ENCODE measurements around the gene ABI3BP. TPM values are rescaled to one million over a fixed set of nuclear protein-coding genes. Genes with fewer than 3 reads are reported as not detected.

The ABI3BP gene
- total and polyA plus RNA-seq, 5 experiments from 2014 or later, result not detected

GRCh38 chr3:100976611-100977010, 16.6 kb downstream of the ABI3BP start:
- peaks cover 0 to 10% (median 4%) of the 10 kb centered on the region in 5 donors for H3K27me3 Mint-ChIP-seq
- H3K27ac Mint-ChIP-seq, result no peak overlapping the region
- ATAC-seq (no peak), DNase-seq (no peak)
- H3K9me3 Mint-ChIP-seq, result no peaks in the 10 kb centered on the region
- no peaks in the 10 kb centered on the region for H3K36me3 Mint-ChIP-seq
- POLR2A ChIA-PET, result no interaction called here
- H3K4me1 Mint-ChIP-seq, result no peaks in the 10 kb centered on the region
- H3K4me3 Mint-ChIP-seq, result no peak overlapping the region

DNA sequence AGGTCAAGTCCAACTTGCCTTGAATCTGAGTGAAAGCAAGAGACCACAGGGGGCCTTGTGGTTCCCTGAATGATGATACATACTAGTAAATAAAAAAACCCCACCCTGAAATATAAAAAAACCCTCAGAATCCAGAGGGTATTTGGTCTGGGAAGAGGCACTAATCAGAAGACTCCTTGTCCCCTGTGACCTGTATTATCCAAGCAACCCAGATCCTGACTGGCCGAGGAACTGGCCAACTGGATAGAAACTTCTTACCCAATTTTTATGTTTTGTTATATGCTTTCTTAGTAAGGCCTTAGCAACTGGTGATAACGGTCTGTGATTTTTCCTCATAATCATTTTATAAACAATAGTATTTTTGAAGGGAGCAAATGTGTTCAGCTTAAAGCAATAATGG, 17.5 kb downstream of the ABI3BP start:
- no peak overlapping the region for H3K4me3 Mint-ChIP-seq
- H3K27me3 Mint-ChIP-seq, result peaks cover 0 to 7% (median 0%) of the 10 kb centered on the region in 5 donors
- POLR2A ChIA-PET, result no interaction called here
- no peak overlapping the region for H3K27ac Mint-ChIP-seq
- no peak for ATAC-seq
- H3K36me3 Mint-ChIP-seq, result no peaks in the 10 kb centered on the region
- no peaks in the 10 kb centered on the region for H3K9me3 Mint-ChIP-seq
- no peak for DNase-seq
- no peaks in the 10 kb centered on the region for H3K4me1 Mint-ChIP-seq

- POLR2A ChIA-PET, result no interaction called here
- no peaks in the 10 kb centered on the region for H3K36me3 Mint-ChIP-seq
- ATAC-seq (no peak), DNase-seq (no peak)
- H3K4me1 Mint-ChIP-seq, result no peaks in the 10 kb centered on the region
- peaks cover 0 to 6% (median 0%) of the 10 kb centered on the region in 5 donors for H3K27me3 Mint-ChIP-seq
- H3K4me3 Mint-ChIP-seq, result no peak overlapping the region
- H3K9me3 Mint-ChIP-seq, result no peaks in the 10 kb centered on the region
- no peak overlapping the region for H3K27ac Mint-ChIP-seq
Measured at GRCh38 chr3:100973594-100973993, 19.6 kb downstream of the ABI3BP start.

DNA sequence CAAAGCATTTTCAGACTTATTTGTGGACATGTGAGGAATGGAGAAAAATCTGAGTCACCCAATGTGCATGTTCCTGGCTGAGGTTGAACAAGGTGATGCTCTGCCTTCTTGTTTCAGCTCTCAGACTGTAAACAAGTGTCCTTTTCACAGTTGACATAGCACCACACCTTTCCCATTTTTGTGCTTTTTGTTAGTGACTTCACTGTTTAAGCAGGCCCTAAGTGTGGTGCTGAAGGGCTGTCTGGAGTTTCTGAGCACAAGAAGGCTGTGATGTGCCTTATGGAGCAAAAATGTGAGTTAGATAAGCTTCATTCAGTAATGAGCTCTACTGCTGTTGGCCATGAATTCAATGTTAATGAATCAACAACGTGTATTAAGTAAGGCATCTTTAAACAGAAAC, 20.4 kb downstream of the ABI3BP start:
- peaks cover 0 to 6% (median 0%) of the 10 kb centered on the region in 5 donors for H3K27me3 Mint-ChIP-seq
- ATAC-seq (no peak), DNase-seq (no peak)
- H3K4me3 Mint-ChIP-seq, result no peak overlapping the region
- POLR2A ChIA-PET, result no interaction called here
- H3K4me1 Mint-ChIP-seq, result no peaks in the 10 kb centered on the region
- no peaks in the 10 kb centered on the region for H3K36me3 Mint-ChIP-seq
- H3K27ac Mint-ChIP-seq, result no peak overlapping the region
- no peaks in the 10 kb centered on the region for H3K9me3 Mint-ChIP-seq

DNA sequence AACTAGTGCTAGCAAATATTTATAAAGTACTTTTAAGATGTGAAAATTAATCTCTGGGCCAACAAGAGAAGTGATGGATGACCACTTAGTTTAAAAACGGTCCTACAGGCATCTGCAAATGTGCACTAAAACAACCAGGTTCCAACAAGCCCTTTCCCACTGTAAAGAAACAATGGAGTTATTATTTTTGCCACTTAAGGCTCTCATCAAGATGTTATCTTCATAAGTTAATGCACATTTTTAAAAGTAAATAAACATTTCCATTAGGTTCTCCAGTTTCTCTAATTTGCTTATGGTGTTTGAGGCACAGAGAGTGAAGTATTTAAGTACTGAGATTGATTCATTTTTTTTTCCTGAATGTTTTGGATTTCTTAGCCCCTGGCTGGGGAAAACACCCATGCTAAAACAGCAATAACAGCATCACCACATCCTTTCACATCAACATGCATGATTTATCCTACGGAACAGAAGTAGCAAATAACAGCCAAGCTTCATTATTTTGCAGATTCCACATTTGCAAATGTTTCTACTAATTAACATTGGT, 20.8 kb downstream of the ABI3BP start:
- no peak for ATAC-seq
- no peaks in the 10 kb centered on the region for H3K9me3 Mint-ChIP-seq

DNA sequence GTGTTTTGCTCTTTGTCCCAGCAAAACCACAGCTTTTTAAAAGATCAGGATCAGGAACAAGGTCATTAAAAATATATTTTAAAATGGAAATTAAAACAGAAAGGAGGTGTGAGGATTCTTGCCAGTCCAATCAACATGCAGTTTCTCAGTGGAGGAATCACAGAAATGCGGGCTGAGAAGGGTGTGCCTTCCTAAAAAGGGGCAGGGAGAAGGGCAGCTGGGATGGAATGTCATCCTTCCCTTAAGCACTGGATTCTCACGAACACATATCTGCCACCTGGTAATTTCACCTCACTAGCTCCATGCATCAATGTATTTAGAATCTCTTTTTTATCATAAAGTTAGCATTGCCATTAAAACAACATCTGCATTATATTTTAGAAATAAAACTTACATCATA, 21.4 kb downstream of the ABI3BP start:
- Mint-ChIP-seq H3K4me1 (no peaks in the 10 kb centered on the region), H3K36me3 (no peaks in the 10 kb centered on the region), H3K4me3 (no peak overlapping the region), H3K27me3 (peaks cover 0 to 6% (median 0%) of the 10 kb centered on the region in 5 donors), H3K9me3 (no peaks in the 10 kb centered on the region), H3K27ac (no peak overlapping the region)
- POLR2A ChIA-PET, result no interaction called here
- DNase-seq (no peak), ATAC-seq (no peak)

More for the DNA sequence above, 20.8 kb downstream of the ABI3BP start:
- H3K4me3 Mint-ChIP-seq, result no peak overlapping the region
- no peaks in the 10 kb centered on the region for H3K4me1 Mint-ChIP-seq
- POLR2A ChIA-PET, result no interaction called here
- H3K36me3 Mint-ChIP-seq, result no peaks in the 10 kb centered on the region
- H3K27ac Mint-ChIP-seq, result no peak overlapping the region
- DNase-seq, result no peak
- peaks cover 0 to 6% (median 0%) of the 10 kb centered on the region in 5 donors for H3K27me3 Mint-ChIP-seq

- H3K36me3 Mint-ChIP-seq, result no peaks in the 10 kb centered on the region
- no peak overlapping the region for H3K27ac Mint-ChIP-seq
- POLR2A ChIA-PET, result no interaction called here
- no peaks in the 10 kb centered on the region for H3K9me3 Mint-ChIP-seq
- no peaks in the 10 kb centered on the region for H3K4me1 Mint-ChIP-seq
- H3K27me3 Mint-ChIP-seq, result peaks cover 0 to 6% (median 0%) of the 10 kb centered on the region in 5 donors
- DNase-seq, result no peak
- no peak overlapping the region for H3K4me3 Mint-ChIP-seq
- no peak for ATAC-seq
Measured at GRCh38 chr3:100970477-100970990, 22.7 kb downstream of the ABI3BP start.

GRCh38 chr3:100968932-100969906, 24.0 kb downstream of the ABI3BP start:
- no peak for ATAC-seq
- Mint-ChIP-seq H3K9me3 (peaks cover 0 to 2% (median 0%) of the 10 kb centered on the region in 9 donors), H3K4me1 (no peaks in the 10 kb centered on the region), H3K27ac (no peak overlapping the region), H3K36me3 (no peaks in the 10 kb centered on the region), H3K27me3 (peaks cover 0 to 6% (median 0%) of the 10 kb centered on the region in 5 donors), H3K4me3 (no peak overlapping the region)
- no peak for DNase-seq
- POLR2A ChIA-PET, result interaction anchor here (0.7 kb wide), 1 partner anchor 654 kb away, joined by 3 read pairs; no protein-coding TSS in a partner anchor

- POLR2A ChIA-PET, result no interaction called here
- ATAC-seq (no peak), DNase-seq (no peak)
- H3K4me3 Mint-ChIP-seq, result no peak overlapping the region
- peaks cover 0 to 6% (median 0%) of the 10 kb centered on the region in 5 donors for H3K27me3 Mint-ChIP-seq
- no peaks in the 10 kb centered on the region for H3K36me3 Mint-ChIP-seq
- H3K27ac Mint-ChIP-seq, result no peak overlapping the region
- H3K4me1 Mint-ChIP-seq, result no peaks in the 10 kb centered on the region
- H3K9me3 Mint-ChIP-seq, result peaks cover 0 to 2% (median 0%) of the 10 kb centered on the region in 9 donors
Measured at GRCh38 chr3:100966807-100967206, 26.4 kb downstream of the ABI3BP start.

DNA sequence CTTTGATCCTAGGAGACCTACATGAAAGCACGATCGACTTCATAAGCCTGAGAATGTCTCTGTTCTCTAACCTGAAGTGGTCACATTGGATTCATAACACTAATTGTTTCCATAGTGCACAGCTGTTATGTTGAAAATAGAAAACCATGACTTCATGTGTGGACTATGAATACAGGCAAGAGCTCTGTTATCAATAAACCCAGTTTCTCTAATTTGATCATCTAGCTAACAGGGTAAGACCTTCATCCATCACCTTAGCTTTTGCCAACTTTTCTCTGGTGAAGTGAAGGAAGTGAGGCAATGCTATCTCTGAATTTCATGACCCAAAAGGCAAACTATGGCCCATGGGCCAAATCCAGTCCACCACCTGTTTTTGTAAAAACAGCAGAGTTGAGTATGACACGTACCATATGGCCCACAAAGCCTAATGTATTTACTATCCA, 27.2 kb downstream of the ABI3BP start:
- DNase-seq (no peak), ATAC-seq (no peak)
- H3K4me1 Mint-ChIP-seq, result no peaks in the 10 kb centered on the region
- peaks cover 0 to 2% (median 0%) of the 10 kb centered on the region in 9 donors for H3K9me3 Mint-ChIP-seq
- H3K27ac Mint-ChIP-seq, result no peak overlapping the region
- POLR2A ChIA-PET, result no interaction called here
- no peaks in the 10 kb centered on the region for H3K36me3 Mint-ChIP-seq
- peaks cover 0 to 3% (median 0%) of the 10 kb centered on the region in 5 donors for H3K27me3 Mint-ChIP-seq
- no peak overlapping the region for H3K4me3 Mint-ChIP-seq

GRCh38 chr3:100963041-100963440, 30.2 kb downstream of the ABI3BP start:
- Mint-ChIP-seq H3K27me3 (peaks cover 0 to 2% (median 0%) of the 10 kb centered on the region in 5 donors), H3K27ac (no peak overlapping the region), H3K9me3 (peaks cover 5 to 21% (median 10%) of the 10 kb centered on the region in 9 donors), H3K4me1 (no peaks in the 10 kb centered on the region), H3K36me3 (peaks cover 0 to 10% (median 0%) of the 10 kb centered on the region in 3 donors), H3K4me3 (no peak overlapping the region)
- ATAC-seq (no peak), DNase-seq (no peak)
- POLR2A ChIA-PET, result no interaction called here

DNA sequence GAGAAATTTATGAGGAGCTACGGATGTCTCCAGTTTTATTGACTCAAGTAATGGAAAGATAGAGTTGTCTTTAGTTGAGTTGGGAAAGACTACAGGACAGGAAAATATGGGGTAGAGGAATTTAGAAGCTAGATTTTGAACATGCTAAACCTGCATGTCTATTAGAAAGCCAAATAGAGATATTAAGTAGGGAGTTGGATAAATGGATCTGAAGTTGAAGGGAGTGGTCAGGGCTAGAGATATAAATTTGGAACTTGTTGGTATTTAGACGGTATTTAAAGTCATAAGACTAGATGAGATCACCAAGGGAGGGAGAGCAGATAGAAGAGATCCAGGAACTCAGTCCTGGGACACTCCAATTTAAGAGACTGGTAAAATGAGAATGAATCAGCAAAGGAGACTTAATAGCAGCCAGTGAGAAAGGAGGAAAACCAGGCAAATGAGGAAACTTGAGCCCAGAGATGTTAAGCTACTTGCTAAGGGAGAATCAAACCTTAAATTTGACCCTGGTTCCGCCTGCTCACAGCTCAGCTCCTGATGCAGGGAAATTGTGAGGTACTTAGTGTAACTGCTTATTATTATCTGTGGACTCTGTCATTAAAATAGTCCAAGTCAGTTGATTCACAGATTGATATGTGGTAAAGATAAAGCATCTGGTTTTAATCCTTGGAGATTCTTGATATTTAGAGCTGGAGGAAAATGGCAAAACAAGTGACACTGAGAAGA, 35.8 kb downstream of the ABI3BP start:
- ATAC-seq, result no peak
- H3K9me3 Mint-ChIP-seq, result peaks cover 5 to 21% (median 10%) of the 10 kb centered on the region in 9 donors
- peaks cover 0 to 10% (median 0%) of the 10 kb centered on the region in 3 donors for H3K36me3 Mint-ChIP-seq
- no peaks in the 10 kb centered on the region for H3K4me1 Mint-ChIP-seq
- no peak overlapping the region for H3K27ac Mint-ChIP-seq
- POLR2A ChIA-PET, result no interaction called here
- no peak for DNase-seq
- no peak overlapping the region for H3K4me3 Mint-ChIP-seq
- peaks cover 0 to 10% (median 0%) of the 10 kb centered on the region in 5 donors for H3K27me3 Mint-ChIP-seq

Data from naive thymus-derived CD8-positive, alpha-beta T cell (primary cell).